ENCODE measurements around the gene LRTM2. TPM values are rescaled to one million over a fixed set of nuclear protein-coding genes. Genes with fewer than 3 reads are reported as not detected.

LRTM2 gene
- total RNA-seq, 1 experiment from 2014 or later: 0.07 TPM

GRCh38 chr12:1885599-1886245, 65.4 kb downstream of the LRTM2 start:
- no peak overlapping the region for H3K9ac ChIP-seq (ENCODE audit: low read length)
- H3K27me3 ChIP-seq (ENCODE audit: insufficient read depth, low read length): no peaks in the 10 kb centered on the region
- RAD21 ChIA-PET (ENCODE audit: low non-redundant PET in 1 of 2, low total read pairs in 2 of 2, uncharacterized antibody in 2 of 2, unreplicated experiment in 2 of 2): no interaction called here
- H3K9me3 ChIP-seq (ENCODE audit: control insufficient read depth in 1 of 2, insufficient read depth in 1 of 2, low read depth in 1 of 2, low read length in 2 of 2): no peaks in the 10 kb centered on the region
- no peak for DNase-seq (ENCODE audit: low read depth, low spot score)
- H2AFZ ChIP-seq (ENCODE audit: low read depth, low read length, poor library complexity, severe bottlenecking): no peak overlapping the region
- ATAC-seq: no peak
- no peaks in the 10 kb centered on the region for H3K4me1 ChIP-seq (ENCODE audit: control insufficient read depth in 1 of 2, insufficient read depth in 2 of 2, low read length in 2 of 2)
- intact Hi-C loops (cut with micrococcal nuclease): no loop called here
- no peaks in the 10 kb centered on the region for H3K79me2 ChIP-seq (ENCODE audit: insufficient read depth, low read length)
- no peaks in the 10 kb centered on the region for H3K36me3 ChIP-seq (ENCODE audit: control insufficient read depth in 1 of 2, insufficient read depth in 2 of 2, low read length in 2 of 2)
- no peak overlapping the region for H3K4me2 ChIP-seq (ENCODE audit: low read length)
- H3K4me3 ChIP-seq (replicated peaks in 1 of 2; ENCODE audit: low read depth in 1 of 2, low read length in 2 of 2): no peak overlapping the region
- BruUV-seq (replicated peaks): no TSS peak
- H3K27ac ChIP-seq (ENCODE audit: low read depth, low read length): no peak overlapping the region
- POLR2A ChIA-PET: no interaction called here
- CTCF ChIA-PET: no interaction called here
- H3K9me2 ChIP-seq (ENCODE audit: insufficient read depth): no peaks in the 10 kb centered on the region
- no peaks in the 10 kb centered on the region for H4K20me1 ChIP-seq (ENCODE audit: insufficient read depth)
- TF ChIP-seq CBX3 (IDR thresholded peaks at IDR 0.05; ENCODE audit: low read depth) (no peak), SIN3A (IDR thresholded peaks at IDR 0.05; ENCODE audit: low read depth) (no peak), RAD21 (IDR thresholded peaks at IDR 0.05; ENCODE audit: low read depth) (no peak), MAX (IDR thresholded peaks at IDR 0.05) (no peak), POLR2A (IDR thresholded peaks at IDR 0.05; ENCODE audit: borderline replicate concordance, extremely low read depth, insufficient read depth, insufficient read length) (no peak), EZH2phosphoT487 (IDR thresholded peaks at IDR 0.05; ENCODE audit: borderline replicate concordance) (no peak), YY1 (IDR thresholded peaks at IDR 0.05; ENCODE audit: extremely low read depth, insufficient replicate concordance, low read depth, low read length) (no peak), ZFX (IDR thresholded peaks at IDR 0.05) (no peak), ZNF274 (IDR thresholded peaks at IDR 0.05; ENCODE audit: low read depth, low read length) (no peak), EGR1 (IDR thresholded peaks at IDR 0.05; ENCODE audit: low read depth) (no peak), ATF3 (IDR thresholded peaks at IDR 0.05) (no peak), POLR2AphosphoS5 (IDR thresholded peaks at IDR 0.05; ENCODE audit: low read depth, low read length) (no peak), JUND (IDR thresholded peaks at IDR 0.05) (no peak), CEBPB (IDR thresholded peaks at IDR 0.05; ENCODE audit: low read depth) (no peak), TCF7L2 (IDR thresholded peaks at IDR 0.05; ENCODE audit: borderline replicate concordance, extremely low read depth, insufficient read depth, insufficient read length) (no peak)

Other genes with a start within 250 kb of the LRTM2 start
- 19.0 TPM for gene FBXL14, start 226.0 kb upstream of the LRTM2 start, total RNA-seq (2021; ENCODE audit: unreplicated experiment)
- gene WNT5B, start 191.3 kb upstream of the LRTM2 start, total RNA-seq (2021; ENCODE audit: unreplicated experiment): 0.52 TPM
- 69.9 TPM for gene ADIPOR2, start 129.5 kb upstream of the LRTM2 start, total RNA-seq (2021; ENCODE audit: unreplicated experiment)
- gene CACNA2D4, start 98.1 kb downstream of the LRTM2 start, total RNA-seq (2021; ENCODE audit: unreplicated experiment): 1.7 TPM
- gene DCP1B, start 183.9 kb downstream of the LRTM2 start, total RNA-seq (2021; ENCODE audit: unreplicated experiment): 13.8 TPM
- gene CACNA1C, start 232.4 kb downstream of the LRTM2 start, total RNA-seq (2021; ENCODE audit: unreplicated experiment): 0.05 TPM